Measurements from ENCODE around the gene CLMP.

DNA sequence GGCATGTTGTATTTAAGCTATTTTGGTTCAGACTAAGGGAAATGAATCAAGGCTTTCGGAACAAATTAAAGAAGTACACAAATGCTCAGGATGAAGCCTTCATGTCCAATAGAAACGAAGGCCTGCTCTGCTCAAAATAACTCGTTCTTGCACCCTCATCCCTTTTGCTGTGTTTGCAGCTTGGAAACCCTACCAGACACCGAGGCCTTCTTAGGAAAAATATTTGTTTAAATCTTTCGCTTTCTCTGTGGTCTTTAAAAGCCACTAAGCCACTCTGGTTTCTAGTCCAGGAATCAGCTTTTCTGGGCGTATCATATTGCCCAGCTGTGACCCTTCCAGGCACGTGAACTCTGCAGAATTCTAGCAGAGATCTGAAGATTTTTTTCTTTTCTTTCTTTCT is 72.2 kb downstream of the CLMP start:
- no peak for TF ChIP-seq CTCF (IDR thresholded peaks at IDR 0.05; ENCODE audit: poor library complexity, severe bottlenecking)
- no peak for TF ChIP-seq POLR2AphosphoS5 (IDR thresholded peaks at IDR 0.05)
- TF ChIP-seq TAF1 (IDR thresholded peaks at IDR 0.05; ENCODE audit: low read depth), result no peak
- TF ChIP-seq EZH2 (IDR thresholded peaks at IDR 0.05; ENCODE audit: borderline replicate concordance, insufficient read depth, low read length, poor library complexity, severe bottlenecking), result no peak
